Left renal cortex interstitium (tissue), 4 donors: Measurements from ENCODE around the gene DCUN1D5. TPM values are rescaled to one million over a fixed set of nuclear protein-coding genes. Genes with fewer than 3 reads are reported as not detected.

Experiments used
- DNase-seq, 4 donors: peaks; one replicate each; pipeline ENCODE4 v3.0.0-alpha.2; 2013; ENCODE audit warnings: low read depth in 4 of 4, low spot score in 2 of 4, missing footprints in 1 of 4
- polyA plus RNA-seq, 4 donors: library from polyadenylated mRNA; unstranded; fragments of 120-200 nt; gene quantifications; one replicate each; pipeline ENCODE4 v1.2.1, GENCODE V29; 2013; ENCODE audit not compliant: insufficient read length in 4 of 4

DCUN1D5 gene
- polyA plus RNA-seq, result 10 to 100 TPM; 32.3 to 40.0 (median 37.1) TPM

GRCh38 chr11:103091801-103092524 lies at the start of gene DCUN1D5:
Gene DCUN1D5, minus strand, starts transcription at chr11:103092160. Its CDS starts 288 bp downstream, at chr11:103091872.
- DNase-seq, result peak; percentile 80 to 92 (median 88)

GRCh38 chr11:103125462-103125861 lies 33.5 kb upstream of the DCUN1D5 start:
- no peak for DNase-seq

- no peak for DNase-seq
Measured at GRCh38 chr11:103114836-103115235, 22.9 kb upstream of the DCUN1D5 start.

- DNase-seq, result no peak
Measured at GRCh38 chr11:103112364-103112763, 20.4 kb upstream of the DCUN1D5 start.

GRCh38 chr11:103111400-103111799 lies 19.4 kb upstream of the DCUN1D5 start:
- DNase-seq, result no peak

GRCh38 chr11:103110391-103110790 lies 18.4 kb upstream of the DCUN1D5 start:
- no peak for DNase-seq

GRCh38 chr11:103109818-103110388 lies 17.9 kb upstream of the DCUN1D5 start:
- DNase-seq, result no peak

- peak; percentile 63 to 85 (median 82) for DNase-seq
Measured at GRCh38 chr11:103108933-103109817, 17.2 kb upstream of the DCUN1D5 start, which contains the start of gene DYNC2H1. Gene DYNC2H1, plus strand, starts transcription at chr11:103109426. Its CDS starts 149 bp downstream, at chr11:103109575.

- no peak for DNase-seq
Measured at GRCh38 chr11:103097279-103097678, 5.3 kb upstream of the DCUN1D5 start.

GRCh38 chr11:103091064-103091800 lies 728 bp downstream of the DCUN1D5 start:
- no peak for DNase-seq

GRCh38 chr11:103086461-103086860 lies 5.5 kb downstream of the DCUN1D5 start:
- DNase-seq, result no peak

GRCh38 chr11:103085758-103086365 lies 6.1 kb downstream of the DCUN1D5 start:
- DNase-seq, result no peak

GRCh38 chr11:103079833-103080232 lies 12.1 kb downstream of the DCUN1D5 start:
- no peak for DNase-seq

- DNase-seq, result no peak
Measured at GRCh38 chr11:103078710-103079109, 13.2 kb downstream of the DCUN1D5 start.

- no peak for DNase-seq
Measured at GRCh38 chr11:103077554-103077953, 14.4 kb downstream of the DCUN1D5 start.

- no peak for DNase-seq
Measured at GRCh38 chr11:103076361-103076760, 15.6 kb downstream of the DCUN1D5 start.

- no peak for DNase-seq
Measured at GRCh38 chr11:103071008-103071407, 21.0 kb downstream of the DCUN1D5 start.

- DNase-seq, result no peak
Measured at GRCh38 chr11:103070142-103070541, 21.8 kb downstream of the DCUN1D5 start.

- DNase-seq, result no peak
Measured at GRCh38 chr11:103069367-103069766, 22.6 kb downstream of the DCUN1D5 start.

GRCh38 chr11:103067118-103067517 lies 24.8 kb downstream of the DCUN1D5 start:
- DNase-seq, result no peak
